Epithelial cell of prostate (primary cell): ENCODE data around the gene FAM151A.
"Not testable (repeated sequence)": the region's sequence is repeated elsewhere in the genome, so short reads cannot be mapped to it uniquely, and the experiment has no call there.

Source experiments
- DNase-seq: peaks from one replicate; pipeline ENCODE4 v3.0.0-alpha.2; 2011; ENCODE audit warnings: low read depth, low spot score
- H3K27ac ChIP-seq: fragments of 450-650 bp; 2 replicates; pipeline ENCODE4 v1.5.1; 2017; ENCODE audit warnings: mild to moderate bottlenecking

FAM151A gene

DNA sequence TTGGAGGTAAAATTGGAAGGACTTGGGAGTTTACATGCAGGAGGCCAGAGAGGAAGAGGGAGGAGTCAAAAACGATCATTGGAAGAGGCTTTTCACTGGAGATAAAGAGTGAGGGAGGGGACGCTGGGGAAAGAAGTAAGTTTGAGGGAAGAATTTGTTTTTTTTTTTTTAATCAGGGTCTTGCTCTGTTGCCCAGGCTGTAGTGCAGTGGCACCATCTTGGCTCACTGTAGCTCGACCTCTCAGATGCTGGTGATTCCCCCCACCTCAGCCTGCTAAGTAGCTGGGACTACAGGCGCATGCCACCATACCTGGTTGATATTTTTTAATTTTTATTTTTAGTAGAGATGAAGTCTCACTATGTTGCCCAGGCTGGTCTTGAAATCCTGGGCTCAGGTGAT lies 17.0 kb upstream of the FAM151A start:
- no peak for DNase-seq

DNA sequence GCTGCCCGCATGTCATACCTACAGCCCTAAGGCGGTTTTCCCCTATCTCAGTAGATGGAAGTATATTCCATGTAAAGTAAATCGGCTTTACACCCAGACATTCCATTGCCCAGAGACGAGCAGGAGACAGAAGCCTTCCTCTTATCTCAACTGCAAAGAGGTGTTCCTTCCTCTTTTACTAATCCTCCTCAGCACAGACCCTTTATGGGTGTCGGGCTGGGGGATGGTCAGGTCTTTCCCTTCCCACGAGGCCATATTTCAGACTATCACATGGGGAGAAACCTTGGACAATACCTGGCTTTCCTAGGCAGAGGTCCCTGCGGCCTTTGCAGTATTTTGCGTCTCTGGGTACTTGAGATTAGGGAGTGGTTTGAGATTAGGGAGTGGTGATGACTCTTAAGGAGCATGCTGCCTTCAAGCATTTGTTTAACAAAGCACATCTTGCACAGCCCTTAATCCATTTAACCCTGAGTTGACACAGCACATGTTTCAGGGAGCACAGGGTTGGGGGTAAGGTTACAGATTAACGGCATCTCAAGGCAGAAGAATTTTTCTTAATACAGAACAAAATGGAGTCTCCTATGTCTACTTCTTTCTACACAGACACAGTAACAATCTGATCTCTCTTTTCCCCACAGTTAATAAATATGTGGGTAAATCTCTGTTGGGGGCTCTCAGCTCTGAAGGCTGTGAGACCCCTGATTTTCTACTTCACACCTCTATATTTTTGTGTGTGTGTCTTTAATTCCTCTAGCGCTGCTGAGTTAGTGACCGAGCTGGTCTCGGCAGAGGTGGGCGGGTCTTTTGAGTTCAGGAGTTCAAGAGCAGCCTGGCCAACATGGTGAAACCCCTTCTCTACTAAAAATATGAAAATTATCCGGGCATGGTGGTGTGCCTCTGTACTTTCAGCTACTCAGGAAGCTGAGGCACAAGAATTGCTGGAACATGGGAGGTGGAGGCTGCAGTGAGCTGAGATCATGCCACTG lies 13.4 kb upstream of the FAM151A start:
- DNase-seq, H3K27ac ChIP-seq: not testable (repeated sequence)

More for the DNA sequence above, 17.0 kb upstream of the FAM151A start:
- no peak overlapping the region for H3K27ac ChIP-seq

DNA sequence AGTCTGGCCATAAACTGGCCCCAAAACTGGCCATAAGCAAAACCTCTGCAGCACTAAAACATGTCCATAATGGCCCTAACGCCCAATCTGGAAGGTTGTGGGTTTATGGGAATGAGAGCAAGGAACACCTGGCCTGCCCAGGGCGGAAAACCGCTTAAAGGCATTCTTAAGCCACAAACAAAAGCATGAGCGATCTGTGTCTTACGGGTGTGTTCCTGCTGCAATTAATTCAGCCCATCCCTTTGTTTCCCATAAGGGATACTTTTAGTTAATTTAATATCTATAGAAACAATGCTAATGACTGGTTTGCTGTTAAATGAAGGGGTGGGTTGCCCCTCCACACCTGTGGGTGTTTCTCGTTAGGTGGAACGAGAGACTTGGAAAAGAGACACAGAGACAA lies 12.5 kb upstream of the FAM151A start:
- not testable (repeated sequence) for DNase-seq, H3K27ac ChIP-seq

DNA sequence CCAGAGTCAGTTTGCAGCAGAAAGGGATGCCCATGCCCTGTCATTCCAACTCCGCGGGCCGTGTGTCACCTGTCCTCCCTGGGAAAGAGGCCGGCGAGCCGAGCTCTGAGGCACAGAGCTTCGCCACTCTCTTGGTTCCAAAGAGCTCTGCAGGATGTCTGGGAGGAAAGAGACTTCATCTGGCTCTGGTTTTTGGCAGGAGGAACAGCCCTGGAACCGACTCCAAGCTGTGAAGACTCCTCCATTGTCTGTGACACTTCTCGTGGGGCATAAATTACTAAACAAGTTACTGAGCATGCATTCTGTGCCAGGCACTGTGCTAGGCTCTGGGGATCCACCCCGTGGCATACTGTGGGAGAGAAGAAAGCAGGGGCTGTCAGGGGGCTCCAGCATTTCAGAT lies 3.9 kb upstream of the FAM151A start:
- no peak for DNase-seq
- no peak overlapping the region for H3K27ac ChIP-seq

DNA sequence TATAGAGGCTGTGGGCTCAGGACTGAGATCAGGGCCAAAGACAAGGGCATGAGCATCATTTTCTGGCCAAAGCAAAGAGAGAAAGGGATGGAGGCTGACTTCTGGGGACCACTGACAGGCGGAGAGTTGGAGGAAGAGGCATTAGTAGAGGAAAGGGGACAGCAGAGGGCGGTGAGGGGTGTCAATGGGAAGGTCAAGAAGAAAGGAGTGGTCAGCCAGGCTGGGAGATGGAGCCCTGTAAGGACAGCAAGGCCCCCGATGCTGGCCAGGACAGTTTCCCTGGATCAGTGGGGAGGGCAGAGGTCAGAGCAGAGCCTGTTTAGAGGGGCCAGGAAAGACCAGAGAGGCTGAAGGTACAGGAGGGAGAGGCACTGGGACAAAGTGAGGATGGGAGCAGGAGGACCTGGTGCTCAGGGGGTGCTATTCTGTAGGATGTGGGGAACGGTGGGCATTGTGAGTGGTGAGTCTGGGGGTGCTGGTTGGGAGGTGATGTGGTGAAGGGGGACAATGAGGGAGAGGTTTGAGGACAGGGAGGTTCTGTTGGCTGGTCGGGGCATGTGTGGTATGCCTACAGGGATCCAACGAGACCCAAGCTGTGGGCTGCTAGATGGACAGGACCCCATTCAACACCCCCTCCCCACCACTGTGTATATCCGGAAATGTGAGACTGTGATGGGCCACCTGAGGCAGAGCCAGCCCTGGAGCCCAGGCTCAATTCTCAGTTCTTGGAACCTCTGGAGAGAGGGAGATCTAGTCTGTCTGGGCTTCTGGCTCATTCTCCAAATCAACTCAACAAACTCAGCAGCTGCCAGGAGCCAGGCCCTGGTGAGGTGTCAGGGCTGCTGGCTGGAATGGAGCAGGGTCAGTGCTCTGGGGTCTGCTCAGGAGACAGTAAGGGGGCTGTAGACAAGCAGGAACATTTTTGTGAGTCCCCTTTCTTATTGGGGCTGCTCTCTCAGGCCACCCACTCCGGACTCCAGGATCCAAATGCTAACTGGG lies 1.4 kb upstream of the FAM151A start:
- no peak overlapping the region for H3K27ac ChIP-seq
- DNase-seq = no peak

DNA sequence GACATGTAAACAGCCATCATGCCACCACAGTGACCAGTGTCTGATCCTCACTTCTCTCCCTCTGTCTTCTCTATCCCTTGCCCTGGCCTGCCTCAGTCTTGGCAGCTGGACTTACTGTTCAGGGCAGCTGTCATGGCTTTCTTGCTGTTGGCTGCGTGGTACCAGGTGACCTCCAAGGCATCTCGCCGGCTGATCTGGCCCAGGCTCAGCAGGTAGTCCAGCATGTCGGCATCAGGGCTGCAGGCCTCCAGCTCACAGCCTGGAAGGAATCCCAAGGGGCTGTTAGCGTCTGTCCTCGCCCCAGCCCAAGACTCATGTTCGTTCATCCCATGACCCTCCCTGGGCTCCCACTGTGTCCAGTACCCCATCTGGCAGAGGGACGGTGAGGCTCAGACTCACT lies 3.6 kb downstream of the FAM151A start:
- no peak overlapping the region for H3K27ac ChIP-seq
- no peak for DNase-seq

DNA sequence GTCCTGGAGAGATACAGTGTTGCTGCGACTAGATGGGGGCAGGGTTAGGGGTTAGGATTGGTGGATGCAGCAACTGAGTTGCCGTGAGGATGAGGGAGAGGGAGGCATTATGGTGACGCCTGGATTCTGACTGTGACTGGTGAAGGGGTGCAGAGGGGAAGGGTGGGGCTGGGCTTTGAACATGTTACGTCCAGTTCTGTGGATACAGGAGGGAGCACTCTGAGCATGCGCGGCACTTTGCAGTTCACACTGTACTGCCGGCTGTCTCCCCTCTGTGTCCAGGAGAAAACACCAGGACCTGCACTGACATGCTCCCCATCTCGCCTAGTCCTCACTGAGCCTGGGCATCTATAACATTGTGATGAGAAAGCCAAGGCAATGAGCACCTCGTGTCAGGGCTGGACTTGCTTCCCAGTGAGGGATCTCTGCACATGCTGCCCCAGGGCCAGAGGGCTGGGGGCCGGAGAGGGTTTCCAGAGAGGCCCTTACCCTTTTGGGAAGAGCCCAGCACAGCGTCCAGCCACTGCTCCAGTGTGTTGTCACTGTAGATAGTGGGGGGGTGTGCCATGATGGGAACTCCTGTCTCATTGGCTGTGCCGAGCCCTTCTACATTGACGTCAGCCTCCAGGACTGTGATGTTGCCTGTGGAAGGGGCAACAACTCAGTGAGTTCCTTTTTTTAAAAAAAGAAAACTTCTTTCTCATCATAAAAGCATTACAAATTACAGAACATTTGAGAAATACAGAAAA lies 7.6 kb downstream of the FAM151A start:
- DNase-seq = peak; percentile 66
- peak overlapping the region; percentile 36 for H3K27ac ChIP-seq

DNA sequence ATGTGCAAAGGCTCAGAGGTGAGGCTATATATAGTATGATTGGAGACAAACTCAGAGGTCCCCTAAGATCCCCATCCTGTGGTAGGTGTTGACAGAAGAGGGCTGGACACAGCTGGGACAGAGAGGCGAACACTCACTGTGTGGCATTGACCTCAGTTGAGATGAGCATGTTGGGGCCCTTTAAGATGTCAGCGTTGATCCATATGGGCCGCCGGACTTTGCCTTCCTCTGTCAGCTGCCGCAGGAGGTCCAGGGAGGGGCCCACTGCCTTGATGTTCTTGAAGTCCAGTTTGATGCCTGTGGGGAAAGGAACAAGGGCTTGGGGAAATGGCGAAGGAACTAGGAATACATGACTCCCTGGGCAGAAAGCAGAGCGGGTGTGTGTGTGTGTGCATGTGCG lies 8.8 kb downstream of the FAM151A start:
- no peak overlapping the region for H3K27ac ChIP-seq
- no peak for DNase-seq

DNA sequence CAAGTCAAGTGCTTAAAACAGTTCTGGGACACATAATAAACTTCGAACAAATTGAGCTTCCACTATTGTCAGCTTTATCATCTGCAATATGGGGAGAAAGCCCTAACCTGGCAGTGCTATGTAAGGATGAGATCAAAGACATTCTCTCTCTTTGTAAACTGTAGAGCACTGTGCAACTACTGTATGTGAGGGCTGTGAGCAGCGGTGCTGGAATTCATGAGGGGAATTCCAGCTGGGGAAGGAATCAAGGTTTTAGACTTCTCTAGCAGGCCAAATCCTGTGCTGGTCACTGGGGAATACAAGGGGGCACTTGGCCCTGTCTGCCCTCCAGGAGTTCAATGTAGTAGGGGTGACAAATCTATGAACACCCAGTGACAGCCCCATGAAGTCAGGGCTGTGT lies 9.3 kb downstream of the FAM151A start:
- no peak overlapping the region for H3K27ac ChIP-seq
- no peak for DNase-seq

DNA sequence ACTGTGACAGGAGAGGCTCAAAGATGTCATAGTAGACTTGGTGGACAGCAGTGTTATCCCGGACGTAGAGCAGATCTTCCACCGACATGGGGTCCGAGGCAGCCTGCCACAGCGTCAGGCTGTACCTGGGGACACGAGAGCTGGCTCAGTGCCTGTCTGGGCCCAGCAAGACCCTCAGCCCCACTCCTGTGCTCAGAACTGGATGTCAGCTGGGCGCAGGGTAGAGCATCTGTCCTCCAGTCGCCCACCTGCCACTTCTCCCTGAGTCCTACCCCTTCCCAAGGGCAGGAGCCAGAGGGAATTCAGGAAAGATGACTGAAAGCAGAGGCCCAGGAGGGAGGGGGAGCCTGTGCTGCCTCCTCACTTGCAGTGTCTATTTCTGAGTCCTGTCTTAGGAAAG lies 11.7 kb downstream of the FAM151A start:
- no peak overlapping the region for H3K27ac ChIP-seq
- no peak for DNase-seq

DNA sequence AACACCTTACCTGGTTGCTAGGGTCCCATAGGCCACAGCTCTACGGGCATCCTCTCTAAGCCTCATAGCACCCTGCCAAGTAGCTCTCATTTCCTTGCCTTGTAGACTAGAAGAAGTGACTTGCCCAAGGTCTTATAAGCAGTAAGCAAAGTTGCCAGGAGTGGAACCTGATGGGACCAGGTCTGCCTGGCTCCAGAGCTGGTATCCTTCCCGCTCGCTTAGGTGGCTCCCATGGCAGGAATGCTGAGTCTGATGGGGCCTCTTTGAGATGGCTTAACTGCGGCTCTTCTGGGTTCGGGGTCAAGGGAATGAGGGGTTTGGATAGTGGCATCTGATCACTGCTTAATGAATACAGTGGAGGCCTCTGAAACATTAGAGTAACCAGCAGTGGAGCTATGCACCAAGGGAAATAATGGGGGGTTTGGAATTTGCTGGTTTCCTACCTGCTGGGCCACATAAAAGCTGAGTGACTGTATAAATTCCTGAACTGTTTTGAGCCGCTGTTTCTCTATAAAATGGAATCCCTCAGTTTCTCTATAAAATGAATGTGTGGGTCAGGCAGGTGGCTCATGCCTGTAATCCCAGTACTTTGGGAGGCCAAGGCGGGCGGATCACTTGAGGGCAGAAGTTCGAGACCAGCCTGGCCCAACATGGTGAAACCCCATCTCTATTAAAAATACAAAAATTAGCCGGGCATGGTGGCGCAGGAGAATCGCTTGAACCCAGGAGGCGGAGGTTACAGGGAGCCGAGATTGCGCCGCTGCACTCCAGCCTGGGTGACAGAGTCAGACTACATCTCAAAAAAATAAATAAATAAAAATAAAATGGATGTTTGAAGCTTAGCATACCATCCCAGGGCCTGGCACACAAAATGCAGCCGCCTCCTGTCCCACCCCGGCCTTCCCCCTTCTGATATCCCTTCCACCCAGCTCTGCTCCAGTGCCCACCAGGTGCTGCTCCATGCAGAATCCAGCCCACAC lies 12.4 kb downstream of the FAM151A start:
- no peak for DNase-seq
- no peak overlapping the region for H3K27ac ChIP-seq

DNA sequence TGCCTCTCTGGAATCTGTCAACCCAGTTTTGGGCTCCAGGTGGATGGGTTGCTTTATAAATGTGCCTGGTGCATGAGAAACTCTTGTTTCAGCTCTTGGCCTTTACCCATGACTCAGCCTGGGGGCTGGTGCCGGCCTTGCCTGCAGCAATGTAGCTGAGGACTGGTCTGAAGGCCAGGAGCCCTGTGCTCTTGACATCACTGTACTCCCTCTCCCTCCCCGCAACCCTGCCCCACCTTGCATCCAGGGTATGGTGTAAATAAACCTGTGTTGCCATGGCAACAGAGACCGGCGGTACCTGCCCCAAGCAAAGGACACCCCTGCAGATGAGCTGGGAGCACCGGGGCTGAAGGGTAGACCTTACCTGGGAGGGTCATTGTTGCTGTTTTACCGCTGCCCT lies 13.3 kb downstream of the FAM151A start:
- DNase-seq = no peak
- H3K27ac ChIP-seq = no peak overlapping the region

DNA sequence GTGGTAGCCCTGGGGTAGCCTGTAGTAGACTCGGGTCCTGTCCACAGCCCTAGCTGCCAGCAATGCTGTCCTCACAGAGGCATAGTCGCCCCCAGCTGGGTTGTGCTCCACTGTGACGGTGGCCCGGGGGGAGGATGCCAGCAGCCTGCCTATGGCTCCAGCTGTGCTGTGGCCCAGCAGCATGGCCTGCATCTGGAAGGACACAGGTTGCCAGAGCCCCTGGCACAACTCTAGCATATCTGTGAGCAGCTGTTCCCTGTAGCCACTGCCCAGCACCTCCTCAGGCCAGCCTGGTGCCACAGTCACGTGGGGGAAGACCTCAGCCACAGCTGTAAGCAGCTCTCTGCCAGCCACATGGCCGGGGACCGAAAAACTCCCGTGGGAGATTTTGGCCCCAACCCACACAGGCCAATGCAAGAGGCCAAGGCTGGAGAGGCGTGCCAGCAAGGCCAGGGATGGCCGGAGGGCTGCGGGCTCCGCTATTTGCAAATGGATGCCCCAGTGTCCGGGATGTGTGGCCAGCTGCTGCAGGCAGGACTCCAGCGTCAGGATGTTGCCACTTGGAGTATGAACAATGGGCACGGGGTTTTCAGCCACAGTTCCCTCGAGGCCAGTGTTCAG lies 13.9 kb downstream of the FAM151A start:
- no peak for DNase-seq
- H3K27ac ChIP-seq = no peak overlapping the region

DNA sequence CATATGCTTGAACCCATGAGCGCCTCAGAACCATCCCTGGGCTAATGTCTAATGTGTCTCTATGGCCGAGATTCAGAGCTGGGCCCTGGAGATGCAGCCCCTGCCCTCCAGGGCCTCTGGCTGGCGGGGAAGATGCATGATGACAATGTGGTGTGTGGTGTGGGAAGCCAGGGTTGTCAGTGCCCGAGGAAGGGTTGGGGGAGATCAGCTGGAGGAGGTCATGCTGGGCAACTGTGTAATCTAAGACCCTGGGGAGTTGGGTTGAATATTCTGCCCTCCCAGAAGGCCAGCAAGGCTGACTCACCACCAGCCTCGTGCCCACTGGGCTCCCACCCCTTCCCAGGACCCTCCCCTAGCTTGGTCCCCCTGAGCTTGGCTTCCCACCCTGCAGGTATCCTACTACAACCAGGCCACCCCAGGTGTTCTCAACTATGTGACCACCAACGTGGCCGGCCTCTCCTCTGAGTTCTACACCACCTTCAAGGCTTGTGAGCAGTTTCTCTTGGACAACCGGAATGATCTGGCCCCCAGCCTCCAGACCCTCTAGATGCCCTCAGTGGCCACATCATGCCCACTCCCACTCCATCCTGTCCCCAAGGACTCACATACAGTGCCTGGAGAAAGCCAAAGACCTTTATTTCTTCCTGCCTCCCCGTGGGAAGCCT lies 14.6 kb downstream of the FAM151A start:
- no peak overlapping the region for H3K27ac ChIP-seq
- no peak for DNase-seq

DNA sequence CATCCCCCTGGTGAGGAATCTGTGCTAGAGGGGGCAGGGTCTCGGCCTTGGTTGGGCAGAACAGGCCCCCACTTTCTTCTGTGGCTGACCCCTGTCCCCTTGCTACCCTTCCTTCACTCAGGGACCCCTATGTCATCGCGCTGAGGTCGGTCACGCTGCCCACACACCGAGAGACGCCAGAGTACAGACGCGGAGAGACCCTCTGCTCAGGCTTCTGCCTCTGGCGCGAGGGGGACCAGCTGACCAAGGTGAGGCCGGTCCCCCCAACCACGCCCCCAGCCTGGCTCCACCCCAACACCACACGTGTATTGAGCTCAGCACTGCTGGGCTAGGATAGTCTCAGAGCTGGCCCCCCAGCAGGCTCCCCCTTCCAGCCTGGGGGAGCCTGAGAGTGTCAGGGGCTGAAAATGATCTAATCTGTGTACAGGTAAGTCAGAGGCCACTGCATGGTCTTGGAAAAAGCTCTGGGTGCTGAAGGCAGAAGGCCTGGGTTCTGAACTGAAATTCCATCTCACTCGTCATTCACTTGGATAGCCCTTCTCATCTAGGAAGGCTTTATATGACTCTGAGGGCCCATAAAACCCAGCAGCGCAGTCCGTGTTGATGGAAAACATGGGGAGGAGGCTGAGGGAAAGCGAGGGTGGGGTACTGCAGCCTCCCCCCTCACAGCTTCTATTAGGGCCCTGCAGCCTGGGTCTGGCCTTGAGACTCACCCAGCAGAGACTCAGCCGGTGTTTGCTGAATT lies 15.3 kb downstream of the FAM151A start:
- DNase-seq = no peak
- no peak overlapping the region for H3K27ac ChIP-seq

DNA sequence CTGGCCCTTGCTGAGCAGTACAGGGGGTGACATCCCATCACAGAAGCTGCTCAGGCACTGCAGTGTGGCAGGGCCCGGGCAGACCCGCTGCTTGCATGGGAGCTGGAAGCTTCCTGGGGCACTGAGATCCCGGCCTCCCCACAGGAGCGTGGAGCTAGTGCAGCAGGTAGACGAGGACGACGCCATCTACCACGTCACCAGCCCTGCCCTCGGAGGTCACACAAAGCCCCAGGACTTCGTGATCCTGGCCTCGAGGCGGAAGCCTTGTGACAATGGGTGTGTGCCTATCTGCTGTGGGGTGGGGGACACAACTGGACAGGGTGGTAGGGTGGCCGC lies 16.4 kb downstream of the FAM151A start:
- no peak for DNase-seq
- H3K27ac ChIP-seq = no peak overlapping the region
